Hepatocyte (in vitro differentiated cells): ENCODE results near the gene NBAS.

ENCODE experiments used
- EZH2 ChIP-seq: fragments of 200-600 bp; sonication (generic); IDR thresholded peaks from 2 replicates; pipeline ENCODE4 v1.6.1; 2016; ENCODE audit warnings: antibody characterized with exemption, mild to moderate bottlenecking, borderline replicate concordance
- EZH2phosphoT487 ChIP-seq: fragments of 200-600 bp; sonication (generic); IDR thresholded peaks from one replicate; pipeline ENCODE4 v1.6.1; 2018; ENCODE audit warnings: antibody characterized with exemption, mild to moderate bottlenecking, low read depth, moderate library complexity; ENCODE audit not compliant: unreplicated experiment, severe bottlenecking
- TF ChIP-seq, protein P1 (sequence below): fragments of 200-600 bp; sonication (generic); IDR thresholded peaks from 2 replicates; pipeline ENCODE4 v1.5.1; 2016; ENCODE audit warnings: antibody characterized with exemption, mild to moderate bottlenecking; ENCODE audit not compliant: poor library complexity

DNA sequence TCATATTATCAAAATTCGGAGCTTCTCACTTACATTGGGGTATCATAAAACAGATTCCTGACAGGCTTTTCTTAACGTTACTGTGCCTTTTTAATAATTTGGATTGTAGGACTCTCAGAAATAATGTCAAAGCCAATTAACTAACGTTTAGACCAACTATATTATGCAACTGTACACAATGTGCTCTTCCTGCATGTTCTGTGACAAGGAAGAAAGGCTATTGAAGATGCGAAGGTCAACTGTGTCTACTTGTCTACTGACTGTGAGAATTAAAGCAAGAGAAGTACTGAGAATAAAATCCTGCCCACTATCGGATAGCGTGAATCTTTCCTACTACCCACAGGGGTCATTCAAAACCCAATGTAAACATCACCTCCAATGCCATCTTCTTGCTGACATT lies 393.0 kb downstream of the NBAS start:
- TF ChIP-seq, protein P1, sequence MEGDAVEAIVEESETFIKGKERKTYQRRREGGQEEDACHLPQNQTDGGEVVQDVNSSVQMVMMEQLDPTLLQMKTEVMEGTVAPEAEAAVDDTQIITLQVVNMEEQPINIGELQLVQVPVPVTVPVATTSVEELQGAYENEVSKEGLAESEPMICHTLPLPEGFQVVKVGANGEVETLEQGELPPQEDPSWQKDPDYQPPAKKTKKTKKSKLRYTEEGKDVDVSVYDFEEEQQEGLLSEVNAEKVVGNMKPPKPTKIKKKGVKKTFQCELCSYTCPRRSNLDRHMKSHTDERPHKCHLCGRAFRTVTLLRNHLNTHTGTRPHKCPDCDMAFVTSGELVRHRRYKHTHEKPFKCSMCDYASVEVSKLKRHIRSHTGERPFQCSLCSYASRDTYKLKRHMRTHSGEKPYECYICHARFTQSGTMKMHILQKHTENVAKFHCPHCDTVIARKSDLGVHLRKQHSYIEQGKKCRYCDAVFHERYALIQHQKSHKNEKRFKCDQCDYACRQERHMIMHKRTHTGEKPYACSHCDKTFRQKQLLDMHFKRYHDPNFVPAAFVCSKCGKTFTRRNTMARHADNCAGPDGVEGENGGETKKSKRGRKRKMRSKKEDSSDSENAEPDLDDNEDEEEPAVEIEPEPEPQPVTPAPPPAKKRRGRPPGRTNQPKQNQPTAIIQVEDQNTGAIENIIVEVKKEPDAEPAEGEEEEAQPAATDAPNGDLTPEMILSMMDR = no peak
- no peak for TF ChIP-seq EZH2
- no peak for TF ChIP-seq EZH2phosphoT487
